ENCODE data around the gene IL22RA2.
"Not testable (repeated sequence)": the region's sequence is repeated elsewhere in the genome, so short reads cannot be mapped to it uniquely, and the experiment has no call there.

IL22RA2 gene

DNA sequence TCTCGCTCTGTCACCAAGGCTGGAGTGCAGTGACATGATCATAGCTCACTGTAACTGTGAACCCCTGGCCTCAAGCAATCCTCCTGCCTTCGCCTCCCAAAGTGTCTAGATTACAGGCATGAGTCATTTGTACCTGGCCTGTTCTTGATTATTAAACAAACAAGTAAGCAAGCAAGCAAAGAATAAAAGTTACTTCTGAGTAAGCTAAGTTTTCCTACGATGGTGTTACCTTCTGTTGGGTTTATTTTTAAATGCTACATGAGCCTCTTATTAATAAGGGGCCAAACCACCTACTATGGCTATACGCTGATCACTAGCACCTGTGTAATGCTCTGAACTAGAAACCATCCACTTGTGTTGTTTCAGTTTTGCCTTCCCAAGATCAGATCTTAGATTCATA is 50.8 kb downstream of the IL22RA2 start:
- no peak for DNase-seq (ENCODE audit: low spot score)

DNA sequence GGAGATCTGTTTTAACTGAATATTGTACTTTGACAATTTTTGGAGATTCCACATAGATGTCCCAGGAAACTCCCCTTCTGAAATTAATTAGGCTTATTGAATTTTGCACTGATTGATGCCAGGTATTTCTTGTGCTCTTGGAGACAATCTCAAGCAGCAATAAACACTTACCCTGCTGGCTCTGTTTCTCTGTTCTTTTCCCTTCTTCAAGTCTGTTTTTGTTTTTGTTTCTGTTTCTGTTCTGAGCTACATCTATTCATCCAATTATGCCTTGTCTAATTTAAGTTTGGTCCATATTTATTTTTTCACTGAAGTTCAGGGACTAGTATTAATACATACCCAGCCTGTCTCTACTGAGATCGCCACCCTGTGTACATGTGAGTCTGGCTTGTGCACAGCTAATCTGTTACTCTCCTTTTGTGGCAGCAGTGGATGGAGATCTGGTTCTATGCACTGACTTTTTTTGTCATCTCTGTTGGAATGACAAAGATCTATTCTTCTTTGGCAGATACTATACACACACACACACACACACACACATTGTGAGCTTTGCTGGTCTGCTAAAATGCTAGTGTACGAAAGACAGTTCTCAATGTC is 51.9 kb downstream of the IL22RA2 start:
- no peak for DNase-seq (ENCODE audit: low spot score)

DNA sequence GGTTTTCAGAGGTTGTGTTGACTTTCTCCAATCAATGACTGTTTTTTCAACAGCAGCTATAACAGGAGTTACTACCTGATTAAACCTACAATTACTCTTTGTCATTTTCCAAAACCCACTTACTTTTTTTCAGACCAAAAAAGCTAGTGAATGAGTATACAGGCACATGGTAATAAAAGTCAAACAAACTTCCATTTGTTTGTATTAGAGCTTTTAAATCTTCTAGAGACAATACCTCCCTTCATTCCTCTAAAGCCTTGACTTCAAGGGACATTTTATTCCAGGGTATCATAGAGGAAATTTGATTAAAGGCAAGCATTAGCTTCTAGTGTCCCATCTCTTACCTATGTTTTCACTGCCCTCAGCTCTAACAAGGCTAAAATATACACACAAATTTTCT is 52.7 kb downstream of the IL22RA2 start:
- DNase-seq (ENCODE audit: low spot score) = no peak

DNA sequence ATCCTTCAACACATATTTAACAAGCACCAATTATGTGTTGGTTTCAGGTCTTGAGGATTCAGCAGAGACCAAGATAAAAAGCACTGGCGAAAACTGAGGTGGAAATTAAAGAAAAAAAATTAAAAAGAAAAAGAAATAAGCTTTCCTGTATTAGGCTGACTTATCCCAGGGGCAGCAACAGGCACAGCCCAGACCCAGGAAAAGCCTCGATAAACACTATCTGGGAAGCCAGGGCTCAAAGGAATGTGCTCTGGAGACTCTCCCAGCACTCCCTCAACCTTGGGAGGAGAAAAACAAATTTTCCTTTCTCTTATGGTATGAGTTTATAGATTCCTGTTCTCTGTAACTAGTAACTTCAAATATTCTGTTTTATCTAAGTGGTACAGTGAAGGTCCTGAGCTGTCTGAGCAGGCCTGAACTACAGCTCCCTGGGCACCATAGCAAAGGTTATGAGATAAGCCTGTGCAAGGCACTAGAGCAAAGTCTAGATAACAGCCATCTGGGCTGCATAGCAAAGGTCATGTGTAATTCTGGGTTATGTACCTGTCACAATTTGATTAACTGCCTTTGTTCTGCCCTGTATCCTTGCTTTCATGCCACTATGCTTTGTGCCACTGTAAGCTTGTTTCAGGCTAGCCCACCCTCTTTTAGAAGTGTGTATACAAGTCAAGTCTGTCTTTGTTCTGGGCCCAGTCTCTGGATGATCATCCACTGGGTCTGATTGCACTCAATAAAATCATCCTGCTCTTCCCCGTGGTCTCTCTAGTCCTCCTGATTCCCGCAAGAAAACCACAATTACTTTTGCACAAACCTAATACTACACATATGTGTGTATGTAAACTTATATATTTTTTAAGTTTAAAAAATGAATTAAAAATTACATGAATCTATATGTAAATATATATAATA is 54.0 kb downstream of the IL22RA2 start:
- DNase-seq (ENCODE audit: low spot score) = no peak

DNA sequence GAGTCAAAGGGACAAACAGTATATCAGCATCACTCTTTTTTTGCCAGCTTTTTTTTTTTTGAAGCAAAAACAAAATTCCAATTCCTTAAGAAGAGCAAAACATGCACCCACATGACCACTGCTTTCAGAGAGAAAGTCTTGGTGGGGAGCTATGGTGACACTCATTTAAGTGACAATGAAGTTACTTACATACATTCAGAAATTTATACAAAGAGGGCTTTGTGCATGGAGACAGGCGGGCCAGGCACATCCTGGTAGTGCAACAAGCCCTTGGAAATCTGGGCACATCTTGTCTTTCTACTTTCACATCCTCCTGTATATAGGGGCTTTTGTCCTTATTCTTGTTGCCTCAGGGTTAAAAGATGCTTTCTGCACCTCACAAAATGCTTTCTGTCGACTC is 55.9 kb downstream of the IL22RA2 start:
- DNase-seq (ENCODE audit: low spot score) = no peak

DNA sequence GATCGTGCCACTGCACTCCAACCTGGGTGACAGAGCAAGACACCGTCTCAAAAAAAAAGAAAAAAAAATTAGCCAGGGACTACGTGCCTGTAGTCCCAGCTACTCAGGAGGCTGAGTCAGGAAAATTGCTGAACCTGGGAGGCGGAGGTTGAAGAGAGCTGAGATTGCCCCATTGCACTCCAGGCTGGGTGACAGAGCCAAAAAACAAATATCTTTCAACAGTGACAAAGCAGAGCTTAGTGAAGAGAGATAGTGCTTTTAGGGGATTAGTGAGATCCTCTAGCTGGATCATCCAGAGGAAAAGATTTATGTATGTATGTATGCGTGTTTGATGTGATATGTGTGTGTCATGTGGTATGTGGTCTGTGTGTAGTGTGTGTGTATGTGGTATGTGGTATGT is 56.6 kb downstream of the IL22RA2 start:
- no peak for DNase-seq (ENCODE audit: low spot score)

DNA sequence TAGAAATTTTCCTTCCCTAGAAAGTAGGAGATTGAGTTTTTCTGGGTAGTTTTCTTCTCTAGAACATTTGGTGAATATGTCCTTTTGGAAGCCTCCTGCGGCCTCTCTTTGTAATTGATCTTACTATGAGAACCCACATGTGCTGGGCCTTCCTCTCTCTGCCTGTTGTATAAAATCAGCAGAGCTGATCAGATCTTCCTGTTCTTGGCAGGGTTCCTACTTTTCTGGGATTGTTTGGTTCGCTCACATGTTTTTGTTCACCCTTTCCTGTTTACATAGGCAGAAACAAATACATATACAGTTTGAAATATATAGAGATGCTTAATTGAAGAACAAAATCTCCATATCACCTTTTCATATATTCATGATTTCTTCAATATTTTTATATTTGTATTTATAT is 57.8 kb downstream of the IL22RA2 start:
- no peak for DNase-seq (ENCODE audit: low spot score)

DNA sequence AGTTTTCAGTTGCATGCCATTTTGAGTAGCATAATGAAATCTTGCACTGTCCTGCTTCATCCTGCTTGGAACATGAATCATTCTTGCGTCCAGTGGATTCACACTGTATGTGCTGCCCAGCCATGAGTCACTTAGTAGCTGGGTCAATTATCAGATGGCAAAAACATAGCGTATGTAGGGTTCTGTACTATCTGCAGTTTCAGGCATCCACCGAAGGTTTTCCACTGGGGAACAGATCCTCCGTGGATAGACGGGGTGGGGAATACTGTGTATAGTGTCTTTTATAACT is 61.4 kb downstream of the IL22RA2 start:
- no peak for DNase-seq (ENCODE audit: low spot score)

DNA sequence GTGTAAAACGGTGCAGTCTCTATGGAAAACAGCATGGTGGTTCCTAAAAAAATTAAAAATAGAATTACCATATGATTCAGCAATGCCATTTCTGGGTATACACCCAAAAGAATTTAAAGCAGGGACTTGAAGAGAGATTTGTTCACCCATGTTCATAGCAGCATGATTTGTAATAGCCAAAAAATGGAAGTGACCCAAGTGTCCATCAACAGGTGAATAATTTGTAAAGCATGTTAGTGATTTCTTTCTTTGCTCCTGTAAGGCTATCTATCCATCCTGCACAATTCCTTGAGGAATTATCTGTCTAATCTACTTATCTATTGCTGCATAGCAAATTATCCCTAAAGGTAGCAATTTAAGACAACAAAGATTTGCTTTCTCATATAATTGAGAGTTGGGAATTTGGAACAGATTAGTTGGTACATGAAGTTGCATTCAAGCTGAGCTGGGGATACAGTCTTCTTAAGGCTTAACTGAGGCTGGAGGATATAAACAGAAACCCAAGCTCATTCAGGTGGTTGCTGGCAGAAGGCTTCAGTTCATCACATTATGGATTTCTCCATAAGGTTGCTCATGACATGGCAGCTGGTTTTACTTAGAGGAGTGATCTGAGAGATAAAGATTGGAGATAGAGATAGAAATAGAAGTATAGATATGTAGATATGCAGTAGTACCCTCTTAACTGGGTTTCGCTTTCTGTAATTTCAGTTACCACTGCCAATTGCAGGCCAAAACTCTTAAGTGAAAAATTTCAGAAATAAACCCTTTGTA is 62.0 kb downstream of the IL22RA2 start:
- no peak for DNase-seq (ENCODE audit: low spot score)

DNA sequence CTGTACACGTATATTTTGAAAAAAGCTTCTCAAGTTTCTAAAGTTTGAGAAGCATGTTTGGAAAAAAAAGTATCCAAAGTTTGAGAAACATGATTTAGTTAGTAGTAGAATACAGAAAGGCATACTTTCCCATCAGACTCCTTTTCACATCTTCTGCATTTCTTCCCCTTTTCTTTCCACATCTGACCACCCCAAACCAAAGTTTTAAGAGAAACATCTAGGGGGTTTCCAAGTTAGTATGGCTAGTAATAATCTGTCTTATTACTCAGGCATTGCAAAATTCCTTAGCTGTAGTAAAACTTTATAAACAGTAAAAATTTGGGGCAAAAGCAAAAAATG is 65.7 kb downstream of the IL22RA2 start:
- no peak for DNase-seq (ENCODE audit: low spot score)

DNA sequence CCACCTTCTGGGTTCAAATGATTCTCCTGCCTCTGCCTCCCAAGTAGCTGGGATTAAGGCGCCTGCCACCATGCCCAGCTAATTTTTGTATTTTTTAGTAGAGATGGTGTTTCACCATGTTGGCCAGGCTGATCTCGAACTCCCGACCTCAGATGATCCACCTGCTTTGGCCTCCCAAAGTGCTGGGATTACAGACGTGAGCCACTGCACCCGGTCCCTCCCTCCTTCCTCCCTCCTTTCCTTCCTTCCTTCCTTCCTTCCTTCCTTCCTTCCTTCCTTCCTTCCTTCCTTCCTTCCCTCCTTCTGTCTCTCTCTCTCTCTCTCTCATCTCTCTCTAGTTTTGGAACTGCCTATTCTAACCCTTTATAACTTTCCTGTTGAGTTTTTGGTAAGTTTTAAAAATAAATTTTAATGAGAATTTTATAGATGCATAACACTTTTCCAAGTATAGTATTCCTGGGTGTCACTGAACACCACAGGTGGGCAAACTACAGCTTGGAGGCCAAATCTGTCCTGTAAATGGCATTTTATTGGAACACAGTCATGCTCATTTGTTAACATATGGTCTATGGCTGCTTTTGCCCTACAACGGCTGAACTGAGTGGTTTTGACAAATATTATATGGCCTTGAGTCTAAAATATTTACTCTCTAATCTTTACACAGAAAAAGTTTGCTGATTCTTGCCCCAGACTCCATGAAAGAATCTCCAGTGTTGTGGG is 66.2 kb downstream of the IL22RA2 start:
- DNase-seq (ENCODE audit: low spot score) = not testable (repeated sequence)

DNA sequence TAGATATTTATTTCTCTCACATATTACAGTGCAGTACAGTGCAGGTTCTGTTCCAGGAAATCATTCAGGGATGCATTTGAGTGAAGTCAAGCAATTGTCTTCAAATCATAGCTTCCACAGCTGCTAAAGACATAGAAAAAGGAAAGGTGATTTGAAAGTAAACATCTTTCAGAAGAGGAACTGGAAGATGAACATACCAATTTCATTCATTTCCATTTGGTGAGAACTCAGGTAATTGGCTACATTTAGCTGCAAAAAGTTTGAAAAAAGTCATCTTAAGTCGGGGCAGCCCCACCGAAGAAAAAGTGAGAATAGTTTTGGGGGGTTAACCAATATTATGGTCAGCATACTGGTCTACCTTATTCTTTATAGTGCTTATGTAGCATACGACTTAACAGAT is 67.3 kb downstream of the IL22RA2 start:
- DNase-seq (ENCODE audit: low spot score) = no peak

DNA sequence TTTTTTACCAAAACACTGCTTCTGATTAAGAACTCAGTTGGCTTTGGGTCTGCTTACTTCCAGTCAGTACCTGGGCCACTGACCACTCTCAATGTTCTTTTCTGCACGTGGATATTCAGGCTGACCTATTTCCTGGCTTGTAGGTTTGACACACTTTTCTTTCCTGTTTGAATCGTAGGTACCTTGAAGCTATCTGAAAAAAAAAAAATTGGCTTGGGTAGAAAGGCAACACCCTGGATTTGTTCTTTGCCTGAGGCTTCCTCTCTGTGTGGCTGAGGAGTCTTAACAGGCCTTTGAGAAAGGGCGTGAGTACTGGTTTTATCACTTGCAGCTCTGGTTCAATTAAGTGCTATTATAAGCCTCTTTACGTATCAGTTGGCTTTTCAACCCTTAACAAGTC is 68.1 kb downstream of the IL22RA2 start:
- no peak for DNase-seq (ENCODE audit: low spot score)

DNA sequence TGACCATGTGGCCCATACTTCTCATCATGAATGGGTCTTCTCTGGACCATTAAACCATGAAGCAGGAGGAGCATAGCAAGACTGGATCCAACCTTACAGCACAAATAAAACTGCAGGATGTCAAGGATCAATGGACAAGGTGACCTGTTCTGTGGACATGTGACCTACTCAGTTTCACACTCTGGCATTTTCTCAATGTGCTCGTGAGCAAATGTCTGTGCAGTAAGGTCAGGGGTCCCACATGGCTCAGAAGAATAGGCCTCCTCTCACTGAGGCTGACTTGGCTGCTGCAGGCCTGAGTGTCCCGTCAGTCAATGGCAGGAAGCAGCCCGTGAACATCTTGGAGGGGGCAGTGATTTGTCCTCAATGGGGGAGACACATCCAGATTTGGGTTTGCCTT is 68.5 kb downstream of the IL22RA2 start:
- DNase-seq (ENCODE audit: low spot score) = no peak

DNA sequence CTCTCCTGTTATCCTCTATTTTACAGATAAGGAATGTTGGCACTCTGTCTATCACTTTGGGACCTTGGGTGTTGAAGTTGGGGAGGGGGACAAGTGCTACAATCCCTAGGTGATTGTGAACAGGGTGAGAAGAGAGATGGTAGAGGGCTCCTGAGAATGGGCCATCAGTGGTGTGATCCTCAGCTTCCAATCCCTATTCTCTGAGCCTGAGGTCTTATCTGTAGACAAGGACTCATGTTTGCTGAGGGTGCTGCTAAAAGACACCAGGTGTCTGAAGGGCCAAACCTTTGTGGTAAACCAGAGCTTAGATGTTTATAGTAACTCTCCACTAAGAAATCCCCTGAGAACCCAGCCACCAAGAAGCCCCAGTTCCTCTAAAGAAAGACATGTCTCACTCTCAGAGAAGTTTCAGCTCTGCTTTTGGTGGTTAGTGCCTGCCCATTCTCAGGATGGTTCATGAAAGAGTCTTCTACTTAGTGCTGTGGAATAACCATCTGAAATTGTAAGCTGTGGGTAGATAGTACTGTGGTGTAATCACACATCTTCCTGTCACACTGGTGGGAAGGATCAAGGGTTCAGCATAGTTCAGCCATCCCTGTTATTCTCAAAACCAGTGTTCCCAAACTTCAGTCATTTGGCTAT is 70.5 kb downstream of the IL22RA2 start:
- no peak for DNase-seq (ENCODE audit: low spot score)

DNA sequence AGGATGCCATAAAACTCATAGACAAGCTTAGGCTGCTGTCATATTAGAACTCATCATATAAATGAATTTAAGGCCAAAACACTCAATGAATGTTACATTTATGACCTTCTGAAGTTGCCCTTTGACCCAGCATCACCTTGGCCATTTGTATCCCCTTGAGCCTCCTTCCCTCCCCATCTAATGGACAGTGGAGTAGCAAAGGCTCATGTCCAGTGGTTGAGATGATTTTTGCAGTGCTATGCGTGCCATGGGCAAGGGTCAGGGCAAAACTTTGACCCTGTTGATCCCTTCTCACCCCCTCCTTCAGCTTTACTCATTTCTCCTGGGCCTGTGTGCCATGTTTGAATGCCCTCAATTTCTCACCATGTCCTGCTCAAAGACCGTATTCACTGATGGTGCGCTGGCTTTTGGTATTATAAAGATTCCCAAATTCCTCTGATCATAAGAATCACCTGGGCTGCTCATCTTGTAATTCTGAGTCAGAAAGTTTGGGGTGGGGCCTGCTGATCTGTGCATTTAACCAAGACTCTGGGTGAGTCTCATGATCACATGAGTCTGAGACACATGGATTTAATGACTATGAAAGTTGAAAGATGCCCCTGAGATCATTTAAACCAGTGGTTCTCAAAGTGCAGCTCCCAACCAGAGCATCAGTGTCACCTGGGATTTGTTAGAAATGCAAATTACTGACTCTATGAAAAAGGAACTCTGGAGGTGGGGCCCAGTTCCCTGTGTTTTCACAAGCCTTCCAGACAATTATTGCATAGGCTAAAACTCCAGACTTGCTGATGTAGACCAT is 71.2 kb downstream of the IL22RA2 start:
- no peak for DNase-seq (ENCODE audit: low spot score)

DNA sequence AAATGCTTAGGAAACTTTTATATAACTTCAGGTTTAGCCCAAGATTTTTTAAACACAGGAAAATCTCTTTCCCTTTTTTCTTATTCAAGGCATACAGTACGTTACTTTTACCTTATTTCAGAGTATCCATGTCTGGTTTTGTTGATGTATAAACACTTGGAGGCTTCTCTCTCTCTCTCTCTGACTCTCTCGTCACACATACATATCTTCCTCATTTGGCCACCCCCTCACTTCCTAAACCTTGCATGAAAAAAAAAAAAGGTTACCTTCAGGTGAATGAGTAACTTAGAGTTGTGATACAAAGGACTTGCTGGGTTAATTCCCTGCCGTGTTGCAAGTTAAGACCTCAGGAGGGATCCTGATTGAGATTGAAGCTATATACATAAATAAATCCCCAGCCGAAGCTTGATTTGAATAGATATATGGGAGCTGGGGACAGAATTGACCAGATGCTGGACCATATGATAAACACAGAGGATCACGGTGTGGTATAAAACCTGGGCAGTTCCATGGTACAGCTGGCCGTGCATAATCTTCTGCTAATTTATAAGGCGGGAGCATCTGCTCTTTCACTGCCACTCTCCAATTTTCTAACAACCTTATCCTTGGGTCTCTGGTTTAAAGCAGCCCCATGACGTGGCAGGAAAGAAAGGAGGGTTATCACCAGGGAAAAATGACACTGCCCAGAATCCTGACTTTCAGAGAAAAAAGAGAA is 73.6 kb downstream of the IL22RA2 start:
- DNase-seq (ENCODE audit: low spot score) = no peak

DNA sequence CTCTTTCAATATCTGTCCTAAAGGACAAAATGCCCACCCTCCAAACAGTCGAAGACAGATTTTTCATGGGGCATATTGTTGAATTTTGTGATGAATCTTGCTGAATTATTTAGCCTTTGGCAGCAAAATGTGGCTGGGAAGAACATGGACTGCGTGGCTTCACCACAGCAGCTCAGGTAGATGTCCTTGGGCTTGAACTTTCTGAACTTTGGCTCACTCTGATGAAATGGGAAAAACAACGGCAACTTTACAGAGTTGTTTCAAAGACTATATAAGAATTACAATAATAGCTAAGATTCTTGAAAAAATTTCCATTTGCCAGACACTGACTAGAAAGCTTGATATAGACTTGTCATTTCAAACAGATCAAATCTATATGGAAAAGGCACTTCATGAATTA is 75.9 kb downstream of the IL22RA2 start:
- no peak for DNase-seq (ENCODE audit: low spot score)

DNA sequence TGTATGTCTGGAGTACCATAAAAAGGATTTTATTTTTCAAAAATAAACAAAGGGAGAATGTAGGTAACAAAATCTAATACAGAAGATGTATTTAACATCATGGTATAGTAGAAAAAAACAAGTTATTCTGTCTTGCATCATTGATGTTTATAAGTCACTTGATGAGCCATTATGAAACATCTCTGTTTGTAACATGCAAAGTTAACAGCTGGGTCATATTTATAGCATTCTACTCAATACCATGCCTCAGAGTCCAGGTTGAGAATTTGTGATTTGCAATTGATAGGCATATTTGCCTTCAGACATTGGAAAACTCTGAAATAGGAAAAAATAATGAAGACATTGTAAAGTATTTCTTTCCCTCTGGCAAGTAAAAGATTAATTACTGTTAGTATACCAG is 76.4 kb downstream of the IL22RA2 start:
- DNase-seq (ENCODE audit: low spot score) = no peak

DNA sequence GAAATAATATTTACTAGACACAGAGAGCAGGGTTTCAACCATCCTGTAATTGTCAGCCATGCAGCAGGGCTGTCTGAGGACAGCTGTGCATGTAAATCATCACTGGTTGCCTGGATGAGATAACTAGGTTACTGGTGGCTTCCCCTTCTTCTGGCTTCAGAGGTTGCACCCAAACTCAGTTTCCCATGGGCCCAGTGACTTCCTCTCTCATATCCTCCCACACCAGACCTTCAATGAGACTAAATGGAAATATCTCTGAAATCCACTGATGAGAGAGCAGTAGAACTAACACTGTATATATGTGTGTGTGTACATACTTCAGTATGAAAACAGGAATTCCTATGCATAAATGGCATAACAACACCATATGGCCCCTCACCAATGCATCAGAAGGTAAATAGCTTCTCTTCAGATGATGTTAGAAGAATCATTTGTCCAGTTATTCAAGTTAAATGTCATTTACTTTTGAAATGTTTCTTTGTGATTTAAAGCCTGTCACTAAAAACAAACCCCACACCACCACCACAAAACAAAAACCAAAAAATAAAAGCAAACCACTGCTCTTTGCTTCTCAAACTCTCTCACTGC is 77.7 kb downstream of the IL22RA2 start:
- no peak for DNase-seq (ENCODE audit: low spot score)
